Duodenal mucosa (tissue), 2 donors: ENCODE data around the gene CCKAR.
"Not testable (repeated sequence)": the region's sequence is repeated elsewhere in the genome, so short reads cannot be mapped to it uniquely, and the experiment has no call there.

ENCODE experiments used
- H3K27ac ChIP-seq: one replicate; pipeline ENCODE4 v1.7.0; 2013; ENCODE audit warnings: low read depth, low read length
- H3K27me3 ChIP-seq, 2 donors: one replicate each; pipeline ENCODE4 v1.7.0; 2013; ENCODE audit warnings: low read length in 2 of 2, control low read depth in 1 of 2; ENCODE audit not compliant: insufficient read depth in 2 of 2, control insufficient read depth in 1 of 2
- H3K36me3 ChIP-seq, 2 donors: one replicate each; pipeline ENCODE4 v1.7.0; 2013; ENCODE audit warnings: low read length in 2 of 2, control low read depth in 1 of 2; ENCODE audit not compliant: insufficient read depth in 2 of 2, control insufficient read depth in 1 of 2
- H3K4me1 ChIP-seq, 2 donors: one replicate each; pipeline ENCODE4 v1.7.0; 2013; ENCODE audit warnings: low read length in 2 of 2, control low read depth in 1 of 2; ENCODE audit not compliant: insufficient read depth in 2 of 2, control insufficient read depth in 1 of 2
- H3K4me3 ChIP-seq, 2 donors: one replicate each; pipeline ENCODE4 v1.7.0; 2013; ENCODE audit warnings: low read length in 2 of 2, low read depth in 1 of 2
- H3K9ac ChIP-seq, 2 donors: one replicate each; pipeline ENCODE4 v1.7.0; 2013; ENCODE audit warnings: low read length in 2 of 2, low read depth in 1 of 2
- H3K9me3 ChIP-seq, 2 donors: one replicate each; pipeline ENCODE4 v1.7.0; 2013; ENCODE audit warnings: low read length in 2 of 2, control low read depth in 1 of 2; ENCODE audit not compliant: control insufficient read depth in 1 of 2

CCKAR gene

DNA sequence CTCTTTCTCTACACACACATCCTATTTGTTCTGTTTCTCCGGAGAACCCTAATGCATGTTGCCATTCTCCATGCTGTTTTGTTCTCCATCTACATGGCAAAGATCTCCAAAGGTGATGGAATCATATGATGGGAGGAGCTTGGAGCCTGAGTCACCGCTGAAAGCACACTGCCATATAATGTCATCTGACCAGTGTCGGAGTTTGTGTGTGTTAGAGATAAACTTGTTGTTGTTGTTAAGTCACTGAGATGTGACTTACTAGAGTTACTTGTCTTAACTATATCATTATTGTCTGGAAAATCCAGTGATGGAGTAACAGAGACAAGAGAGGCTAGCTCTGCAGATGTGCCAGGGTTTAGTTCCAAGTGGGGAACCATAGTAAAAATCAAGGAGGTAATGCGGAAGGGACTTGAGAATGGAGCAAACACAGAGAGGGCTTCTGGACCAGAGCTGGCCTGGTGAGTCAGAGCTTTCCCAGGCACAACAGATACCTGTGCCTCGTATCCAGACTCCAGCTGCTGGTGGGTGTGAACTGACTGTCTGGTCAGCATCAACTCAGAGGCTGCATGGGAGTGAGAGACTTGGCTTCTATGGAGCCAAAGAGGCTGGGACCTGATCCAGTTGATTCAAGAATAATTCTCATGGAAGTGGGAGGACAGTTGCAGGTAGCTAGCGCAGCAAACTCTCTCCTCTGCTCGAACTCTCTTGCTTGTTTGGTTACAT, 30.6 kb upstream of the CCKAR start:
- H3K4me1 ChIP-seq = no peaks in the 10 kb centered on the region
- no peak overlapping the region for H3K27ac ChIP-seq
- no peaks in the 10 kb centered on the region for H3K36me3 ChIP-seq
- H3K27me3 ChIP-seq = no peaks in the 10 kb centered on the region
- H3K9me3 ChIP-seq = no peaks in the 10 kb centered on the region
- no peak overlapping the region for H3K4me3 ChIP-seq
- no peak overlapping the region for H3K9ac ChIP-seq

DNA sequence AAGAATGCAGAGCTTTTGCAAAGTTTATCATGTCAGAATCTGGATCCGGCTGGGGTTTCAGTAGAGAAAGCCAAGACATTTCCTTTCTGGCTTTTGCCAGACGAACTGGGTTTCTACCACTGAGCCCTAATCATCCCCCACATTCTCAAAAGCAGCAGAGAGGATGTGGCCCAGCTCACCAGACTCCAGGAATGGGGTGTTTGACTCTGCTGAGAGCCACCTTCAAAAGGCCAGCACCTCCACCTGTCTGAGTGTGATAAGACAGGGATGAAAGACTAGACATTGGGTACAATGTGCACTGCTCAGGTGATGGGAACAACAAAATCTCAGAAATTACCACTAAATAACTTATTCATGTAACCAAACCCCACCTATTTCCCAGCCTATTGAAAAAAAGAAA, 25.7 kb upstream of the CCKAR start:
- H3K27me3 ChIP-seq = no peaks in the 10 kb centered on the region
- no peak overlapping the region for H3K4me3 ChIP-seq
- H3K27ac ChIP-seq = no peak overlapping the region
- H3K36me3 ChIP-seq = no peaks in the 10 kb centered on the region
- no peak overlapping the region for H3K9ac ChIP-seq
- H3K9me3 ChIP-seq = no peaks in the 10 kb centered on the region
- H3K4me1 ChIP-seq = no peaks in the 10 kb centered on the region

DNA sequence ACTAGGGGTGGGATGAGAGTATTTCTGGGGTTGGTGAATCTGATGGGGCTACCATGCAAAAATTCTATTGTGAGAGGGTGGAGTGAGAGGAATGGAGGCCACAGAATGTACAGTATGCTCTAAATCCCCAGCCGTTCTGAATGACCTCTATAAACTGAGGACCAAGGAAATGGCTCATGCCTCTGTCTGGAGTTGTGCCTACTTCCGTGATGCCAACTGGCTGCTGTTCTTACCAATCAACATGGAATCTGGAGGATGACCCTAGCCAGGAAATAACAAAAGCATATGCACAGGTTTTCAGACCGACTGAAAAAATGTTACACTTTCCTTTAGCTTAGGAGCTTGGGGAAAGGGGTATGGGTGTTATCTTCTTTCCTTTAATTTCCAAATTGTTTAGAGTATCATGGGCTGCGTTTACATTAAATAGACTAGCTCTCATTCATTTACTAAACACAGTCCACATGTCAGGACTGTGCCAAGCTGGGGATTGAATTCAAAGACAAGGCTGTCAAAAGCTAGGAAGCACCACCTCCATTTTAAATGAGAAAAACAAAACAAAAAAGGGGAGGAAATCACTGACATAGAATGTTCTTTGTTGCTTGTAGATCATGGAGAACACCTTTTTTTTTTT, 20.2 kb upstream of the CCKAR start:
- Histone ChIP-seq H3K9ac (no peak overlapping the region), H3K9me3 (no peaks in the 10 kb centered on the region), H3K4me3 (no peak overlapping the region), H3K4me1 (no peaks in the 10 kb centered on the region), H3K27ac (no peak overlapping the region), H3K36me3 (no peaks in the 10 kb centered on the region), H3K27me3 (no peaks in the 10 kb centered on the region)

DNA sequence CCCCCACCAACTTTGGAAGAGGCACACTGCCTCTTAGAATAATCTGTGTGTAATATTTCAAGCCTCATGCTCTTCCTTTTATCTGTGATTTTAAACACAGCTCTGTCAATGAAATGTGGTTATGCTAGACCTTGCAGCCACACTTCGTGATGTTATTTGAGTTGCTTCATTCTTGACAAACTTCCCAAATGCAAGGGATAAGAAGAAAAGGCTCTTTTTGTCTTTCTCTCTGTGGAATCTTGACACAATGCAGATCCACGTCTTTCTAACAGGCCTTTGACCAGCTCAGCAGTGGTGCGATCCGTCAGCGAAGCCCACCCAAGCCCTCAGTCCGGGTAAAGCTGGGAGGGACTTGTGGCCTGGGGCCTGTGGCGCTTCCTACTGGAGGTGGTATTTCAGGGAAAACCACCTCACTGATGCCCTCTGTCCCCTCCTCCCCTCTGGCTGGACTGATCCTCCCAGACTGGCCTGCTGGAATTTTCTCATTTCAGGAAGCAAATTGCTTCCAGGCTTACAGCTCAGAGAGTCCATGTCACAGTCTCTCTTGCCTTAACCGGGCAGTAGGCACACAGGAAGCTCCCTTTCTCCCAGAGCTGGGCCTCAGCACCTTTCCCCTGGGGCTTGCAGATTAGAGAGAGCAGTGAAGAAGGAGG, 19.5 kb upstream of the CCKAR start:
- H3K4me1 ChIP-seq = no peaks in the 10 kb centered on the region
- H3K9me3 ChIP-seq = no peaks in the 10 kb centered on the region
- H3K4me3 ChIP-seq = no peak overlapping the region
- H3K36me3 ChIP-seq = no peaks in the 10 kb centered on the region
- H3K27me3 ChIP-seq = no peaks in the 10 kb centered on the region
- no peak overlapping the region for H3K27ac ChIP-seq
- no peak overlapping the region for H3K9ac ChIP-seq

DNA sequence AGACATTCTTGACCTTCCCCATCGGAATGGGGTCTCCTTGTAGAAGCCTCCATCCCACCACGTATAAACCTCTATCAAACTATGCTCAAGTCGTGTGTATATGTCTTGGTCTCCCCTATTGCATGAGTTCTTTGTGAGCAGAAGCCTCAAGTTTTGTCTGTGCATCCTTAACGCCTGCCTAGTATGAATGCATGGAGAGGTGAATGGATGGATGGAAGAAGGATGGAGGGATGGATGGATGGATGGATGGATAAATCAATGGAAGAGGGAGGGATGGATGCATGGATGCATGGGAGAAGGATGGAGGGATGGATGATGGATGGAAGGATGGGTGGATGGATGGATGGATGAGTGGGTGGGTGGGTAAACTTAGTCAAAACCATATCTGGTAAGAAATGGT, 17.0 kb upstream of the CCKAR start:
- Histone ChIP-seq H3K27me3 (no peaks in the 10 kb centered on the region), H3K9ac (no peak overlapping the region), H3K27ac (no peak overlapping the region), H3K36me3 (no peaks in the 10 kb centered on the region), H3K4me1 (peaks cover 0 to 7% of the 10 kb centered on the region in 2 donors), H3K4me3 (no peak overlapping the region), H3K9me3 (no peaks in the 10 kb centered on the region)

DNA sequence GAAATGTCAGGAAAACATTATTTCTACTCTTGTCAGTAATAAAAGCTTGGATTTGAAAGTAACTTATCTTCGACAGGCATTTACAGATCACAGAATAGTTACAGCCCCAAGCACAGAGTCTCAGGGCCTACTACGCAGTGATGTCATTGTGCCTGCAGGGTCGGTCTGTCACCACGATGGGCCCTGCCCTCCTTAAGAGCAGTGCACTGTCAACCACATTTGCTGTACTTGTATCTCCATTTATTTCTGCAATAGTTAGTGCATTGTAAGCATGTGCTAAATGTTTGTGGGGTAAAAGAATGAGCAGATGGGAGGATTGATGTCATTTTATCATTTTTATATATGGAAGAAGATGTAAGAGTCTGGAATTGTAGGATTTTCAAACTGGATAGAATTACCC, 13.6 kb upstream of the CCKAR start:
- Histone ChIP-seq H3K4me1 (peaks cover 0 to 7% of the 10 kb centered on the region in 2 donors), H3K27me3 (no peaks in the 10 kb centered on the region), H3K27ac (no peak overlapping the region), H3K9me3 (peaks cover 2 to 6% of the 10 kb centered on the region in 2 donors), H3K9ac (no peak overlapping the region), H3K36me3 (no peaks in the 10 kb centered on the region), H3K4me3 (no peak overlapping the region)

DNA sequence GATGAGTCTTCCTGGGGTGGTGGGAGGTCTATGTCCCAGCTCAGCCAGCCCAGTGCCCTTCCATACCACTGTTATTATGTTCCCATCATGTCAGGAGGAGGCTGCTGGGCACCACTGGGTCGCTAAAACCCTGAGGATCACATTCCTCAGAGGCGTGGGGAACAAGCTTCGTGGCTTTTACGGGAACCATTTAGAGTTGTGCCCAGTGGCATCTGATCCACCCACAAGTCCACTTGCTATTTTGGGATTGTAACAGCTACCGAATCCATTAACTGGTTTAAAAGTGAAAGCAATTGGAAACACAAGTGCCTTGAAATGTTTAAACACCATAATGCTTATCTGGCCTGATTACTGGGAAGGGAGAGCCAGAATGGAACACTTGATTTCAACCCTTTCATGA, 13.1 kb upstream of the CCKAR start:
- H3K27me3 ChIP-seq = no peaks in the 10 kb centered on the region
- H3K4me3 ChIP-seq = no peak overlapping the region
- H3K9me3 ChIP-seq = peaks cover 2 to 6% of the 10 kb centered on the region in 2 donors
- no peak overlapping the region for H3K9ac ChIP-seq
- H3K4me1 ChIP-seq = peaks cover 0 to 7% of the 10 kb centered on the region in 2 donors
- no peaks in the 10 kb centered on the region for H3K36me3 ChIP-seq
- no peak overlapping the region for H3K27ac ChIP-seq

DNA sequence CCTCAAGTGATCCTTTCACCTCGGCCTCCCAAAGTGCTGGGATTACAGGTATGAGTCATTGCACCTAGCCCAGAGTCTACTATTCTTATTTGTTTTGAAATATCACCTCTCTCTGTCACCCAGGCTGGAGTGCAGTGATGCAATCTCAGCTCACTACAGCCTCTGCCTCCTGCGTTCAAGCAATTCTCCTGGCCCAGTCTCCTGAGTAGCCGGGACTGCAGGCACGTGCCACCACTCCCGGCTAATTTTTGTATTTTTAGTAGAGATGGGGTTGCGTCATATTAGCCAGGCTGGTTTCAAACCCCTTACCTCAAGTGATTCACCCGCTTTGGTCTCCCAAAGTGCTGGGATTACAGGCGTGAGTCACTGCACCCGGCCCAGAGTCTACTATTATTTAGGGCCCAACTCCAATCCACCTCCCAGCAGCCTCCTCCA, 10.3 kb upstream of the CCKAR start:
- not testable (repeated sequence) for H3K9me3 ChIP-seq, H3K27ac ChIP-seq, H3K4me1 ChIP-seq, H3K4me3 ChIP-seq, H3K27me3 ChIP-seq, H3K9ac ChIP-seq, H3K36me3 ChIP-seq

DNA sequence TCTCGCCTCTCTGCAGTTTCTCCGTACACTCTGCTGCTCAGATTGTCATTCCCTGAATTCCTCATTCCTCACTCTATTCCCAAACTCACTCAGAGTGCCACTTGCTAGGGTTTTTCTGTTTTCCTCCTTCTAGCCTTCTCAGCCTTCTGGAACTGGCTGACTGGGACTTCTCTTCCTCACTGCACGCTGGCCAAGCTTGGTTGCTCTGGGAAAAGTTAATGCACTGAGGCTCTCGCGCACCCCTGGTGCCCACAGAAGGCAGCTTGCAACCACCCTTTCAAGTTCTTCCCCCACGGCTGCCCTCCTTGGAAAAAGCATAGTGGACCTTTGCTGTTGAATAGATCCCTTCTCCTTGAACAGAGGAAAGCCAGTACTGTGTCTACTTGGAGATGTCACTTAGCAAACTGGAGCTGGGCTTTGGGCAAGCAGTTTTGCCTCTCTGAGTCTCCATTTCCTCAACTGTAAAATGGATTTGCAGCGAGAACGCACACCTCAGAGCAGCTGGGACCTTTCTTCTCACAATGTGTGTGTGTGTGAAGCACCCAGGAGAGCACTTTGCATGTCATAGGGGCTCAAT, 6.0 kb upstream of the CCKAR start:
- Histone ChIP-seq H3K27ac (no peak overlapping the region), H3K27me3 (peaks cover 0 to 11% of the 10 kb centered on the region in 2 donors), H3K4me3 (no peak overlapping the region), H3K36me3 (no peaks in the 10 kb centered on the region), H3K4me1 (no peaks in the 10 kb centered on the region), H3K9me3 (peaks cover 2 to 6% of the 10 kb centered on the region in 2 donors), H3K9ac (no peak overlapping the region)

DNA sequence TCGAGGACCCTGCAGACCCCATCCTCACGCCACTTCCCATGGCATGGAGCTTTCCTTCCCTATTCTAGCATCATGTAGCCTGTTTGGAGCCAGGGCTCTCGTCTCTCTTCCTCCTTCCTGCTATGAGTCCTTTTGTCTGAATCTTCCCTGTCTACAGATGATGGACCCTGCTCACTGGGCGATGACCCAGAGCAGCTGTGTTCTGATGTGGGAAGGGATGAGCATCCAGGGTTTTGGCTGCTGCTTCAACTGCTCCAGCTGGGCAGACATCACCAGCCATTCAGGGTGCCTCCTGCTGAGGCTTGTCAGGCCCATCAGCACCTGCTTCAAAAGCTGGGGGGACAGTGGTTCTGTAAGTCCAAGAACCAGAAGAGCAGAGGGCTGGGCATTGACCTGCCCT, 3.2 kb upstream of the CCKAR start:
- Histone ChIP-seq H3K27ac (no peak overlapping the region), H3K4me3 (no peak overlapping the region), H3K4me1 (no peaks in the 10 kb centered on the region), H3K9ac (no peak overlapping the region), H3K27me3 (peaks cover 12 to 21% of the 10 kb centered on the region in 2 donors), H3K9me3 (no peaks in the 10 kb centered on the region), H3K36me3 (no peaks in the 10 kb centered on the region)
